GM12878 (cell line): ENCODE measurements around the gene FOS. TPM values are rescaled to one million over a fixed set of nuclear protein-coding genes. Genes with fewer than 3 reads are reported as not detected.

ENCODE experiments used
- BMI1 ChIP-seq: fragments of 450-650 bp; IDR thresholded peaks from 2 replicates; pipeline ENCODE4 v1.6.1; 2016; ENCODE audit warnings: mild to moderate bottlenecking, moderate library complexity, borderline replicate concordance
- CBX3 ChIP-seq: fragments of 200-600 bp; sonication (generic); IDR thresholded peaks from 2 replicates; pipeline ENCODE4 v1.6.1; 2016; ENCODE audit warnings: low read depth, borderline replicate concordance
- CHD1 ChIP-seq: IDR thresholded peaks from 2 replicates; pipeline ENCODE4 v1.6.1; 2012; ENCODE audit warnings: low read depth, low read length, improper control_type of control experiment
- CUX1 ChIP-seq: IDR thresholded peaks from 2 replicates; pipeline ENCODE4 v1.6.1; 2012; ENCODE audit warnings: improper control_type of control experiment, low read depth, low read length; ENCODE audit not compliant: insufficient replicate concordance
- FOS ChIP-seq: IDR thresholded peaks from 3 replicates; pipeline ENCODE4 v1.6.1; 2011; ENCODE audit warnings: borderline replicate concordance; ENCODE audit not compliant: insufficient read length; ENCODE audit errors: extremely low read depth
- HDAC6 ChIP-seq: fragments of 200-600 bp; sonication (generic); IDR thresholded peaks from one replicate; pipeline ENCODE4 v1.8.0; 2017; ENCODE audit warnings: antibody characterized with exemption; ENCODE audit not compliant: unreplicated experiment
- IKZF2 ChIP-seq, 2 experiments: fragments of 450-650 bp; IDR thresholded peaks; 2 replicates each; pipeline ENCODE4 v1.6.1; 2017; ENCODE audit warnings: mild to moderate bottlenecking in 2 of 2, moderate library complexity in 2 of 2
- IRF4 ChIP-seq: IDR thresholded peaks from 2 replicates; pipeline ENCODE4 v1.6.1; 2011; ENCODE audit warnings: low read depth, low read length
- KAT2A ChIP-seq: conservative IDR thresholded peaks from 2 replicates; pipeline ENCODE4 v1.6.1; 2011; ENCODE audit warnings: low read depth, low read length; ENCODE audit not compliant: control insufficient read depth
- KDM1A ChIP-seq: fragments of 200-600 bp; sonication (generic); IDR thresholded peaks from 2 replicates; pipeline ENCODE4 v1.6.1; 2016; ENCODE audit warnings: borderline replicate concordance
- KLF5 ChIP-seq: fragments of 450-650 bp; IDR thresholded peaks from 2 replicates; pipeline ENCODE4 v1.6.1; 2014; ENCODE audit warnings: mild to moderate bottlenecking; ENCODE audit not compliant: partially characterized antibody
- MEF2B ChIP-seq: fragments of 450-650 bp; IDR thresholded peaks from 2 replicates; pipeline ENCODE4 v1.6.1; 2018; ENCODE audit warnings: mild to moderate bottlenecking, moderate library complexity; ENCODE audit not compliant: partially characterized antibody, poor library complexity, severe bottlenecking
- NBN ChIP-seq: fragments of 450-650 bp; IDR thresholded peaks from 2 replicates; pipeline ENCODE4 v1.6.1; 2016
- NRF1 ChIP-seq: conservative IDR thresholded peaks from 2 replicates; pipeline ENCODE4 v1.6.1; 2011; ENCODE audit warnings: mild to moderate bottlenecking, low read depth, low read length, improper control_type of control experiment
- PKNOX1 ChIP-seq: fragments of 450-650 bp; IDR thresholded peaks from 2 replicates; pipeline ENCODE4 v1.6.1; 2016; ENCODE audit warnings: mild to moderate bottlenecking
- SPI1 ChIP-seq: IDR thresholded peaks from 2 replicates; pipeline ENCODE4 v1.6.1; 2011; ENCODE audit warnings: low read depth, mild to moderate bottlenecking, low read length, moderate library complexity, borderline replicate concordance; ENCODE audit not compliant: insufficient read depth
- ZBED1 ChIP-seq: IDR thresholded peaks from 2 replicates; pipeline ENCODE4 v1.6.1; 2016; ENCODE audit warnings: borderline replicate concordance
- ZNF24 ChIP-seq: fragments of 450-650 bp; IDR thresholded peaks from 2 replicates; pipeline ENCODE4 v1.6.1; 2017; ENCODE audit warnings: antibody characterized with exemption, mild to moderate bottlenecking
- polyA plus RNA-seq, 11 experiments: library from polyadenylated mRNA; depleted of rRNA in 4 of 11; unstranded in 6 of 11; stranded (reverse) in 5 of 11; fragments of >200 nt; fragmentation: Nextera tagmentation in 4 of 11; fragmentation: Illumina TruSeq in 1 of 11; extraction: Ambion mirVana in 4 of 11; extraction: Trizol in 1 of 11; gene quantifications; 1 replicate in 1 of 11; 2 replicates in 10 of 11; pipeline versions ENCODE4 v1.2.1 to v1.2.3, GENCODE V29; 2011 to 2016; ENCODE audit warnings: inconsistent platforms in 2 of 11, missing spikeins in 2 of 11, low read depth in 1 of 11
- total RNA-seq, 4 experiments: library from RNA; depleted of rRNA in 3 of 4; stranded (reverse); fragments of >200 nt in 3 of 4; fragmentation: Illumina TruSeq in 1 of 4; extraction: Trizol in 1 of 4; gene quantifications; 2 replicates each; pipeline versions ENCODE4 v1.2.1 to v1.2.3, GENCODE V29; 2013 to 2021
- TF ChIP-seq, protein P1 (sequence below): IDR thresholded peaks from 2 replicates; pipeline ENCODE4 v1.6.1; 2011; ENCODE audit warnings: borderline replicate concordance, low read depth, mild to moderate bottlenecking, moderate library complexity, low read length; ENCODE audit not compliant: insufficient read depth, poor library complexity, severe bottlenecking
- TF ChIP-seq, protein P2 (sequence below): fragments of 150-350 bp; IDR thresholded peaks from 2 replicates; pipeline ENCODE4 v1.6.1; 2016; ENCODE audit warnings: low read depth, low read length

FOS gene
- total and polyA plus RNA-seq, 10 of the 15 experiments (the other 5 are each of a cell fraction or from before 2014, with no cell fraction given), result 0.02 to 0.95 (median 0.38) TPM

DNA sequence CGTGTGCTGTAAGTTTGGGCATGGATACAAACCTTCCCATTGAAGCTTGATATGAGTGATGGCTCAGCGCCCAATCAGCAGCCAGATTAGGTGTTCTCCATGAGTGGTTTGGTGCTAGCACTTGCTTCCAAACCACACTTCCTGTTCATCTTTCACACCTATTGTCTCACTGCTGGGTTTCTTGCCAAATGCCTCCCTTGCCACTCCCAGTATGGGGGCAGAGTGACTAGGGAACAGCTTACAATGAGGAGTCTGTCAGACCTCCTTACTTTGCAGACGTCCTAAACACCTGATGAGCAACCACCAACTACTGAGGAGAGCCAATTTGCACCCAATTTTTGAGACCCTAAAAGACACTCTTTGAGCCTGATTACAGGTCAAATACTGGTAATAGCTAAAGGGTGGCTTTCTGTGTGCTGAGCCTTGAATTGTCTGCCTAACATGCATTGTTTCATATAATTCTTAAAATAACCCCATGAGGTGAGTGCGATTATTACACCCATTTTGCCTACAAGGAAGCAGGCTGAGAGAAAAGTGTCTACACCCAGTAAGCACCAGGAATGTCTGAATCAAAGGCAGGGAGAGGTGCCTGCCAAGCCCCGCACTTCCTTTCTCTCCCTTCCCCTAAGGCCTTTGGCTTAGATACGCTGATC, 48.4 kb upstream of the FOS start (continued):
- TF ChIP-seq, protein P1, sequence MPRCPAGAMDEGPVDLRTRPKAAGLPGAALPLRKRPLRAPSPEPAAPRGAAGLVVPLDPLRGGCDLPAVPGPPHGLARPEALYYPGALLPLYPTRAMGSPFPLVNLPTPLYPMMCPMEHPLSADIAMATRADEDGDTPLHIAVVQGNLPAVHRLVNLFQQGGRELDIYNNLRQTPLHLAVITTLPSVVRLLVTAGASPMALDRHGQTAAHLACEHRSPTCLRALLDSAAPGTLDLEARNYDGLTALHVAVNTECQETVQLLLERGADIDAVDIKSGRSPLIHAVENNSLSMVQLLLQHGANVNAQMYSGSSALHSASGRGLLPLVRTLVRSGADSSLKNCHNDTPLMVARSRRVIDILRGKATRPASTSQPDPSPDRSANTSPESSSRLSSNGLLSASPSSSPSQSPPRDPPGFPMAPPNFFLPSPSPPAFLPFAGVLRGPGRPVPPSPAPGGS, result no peak
- TF ChIP-seq CUX1 (no peak), NRF1 (no peak), ZNF24 (no peak), KDM1A (no peak), ZBED1 (no peak), CHD1 (no peak), SPI1 (peak; percentile 48; the same call in 1 of the 2 replicates), CBX3 (no peak), KAT2A (no peak), KLF5 (no peak), IRF4 (0 out of 2 replicates have a peak, but pooled peaks have one; percentile 22), IKZF2 (IDR thresholded peaks at IDR 0.05) (peak; percentile 86 to 88; a peak in 3 of 4 replicates), HDAC6 (no peak), FOS (no peak), BMI1 (no peak), MEF2B (no peak), PKNOX1 (peak; percentile 97), NBN (no peak)
- TF ChIP-seq, protein P2, sequence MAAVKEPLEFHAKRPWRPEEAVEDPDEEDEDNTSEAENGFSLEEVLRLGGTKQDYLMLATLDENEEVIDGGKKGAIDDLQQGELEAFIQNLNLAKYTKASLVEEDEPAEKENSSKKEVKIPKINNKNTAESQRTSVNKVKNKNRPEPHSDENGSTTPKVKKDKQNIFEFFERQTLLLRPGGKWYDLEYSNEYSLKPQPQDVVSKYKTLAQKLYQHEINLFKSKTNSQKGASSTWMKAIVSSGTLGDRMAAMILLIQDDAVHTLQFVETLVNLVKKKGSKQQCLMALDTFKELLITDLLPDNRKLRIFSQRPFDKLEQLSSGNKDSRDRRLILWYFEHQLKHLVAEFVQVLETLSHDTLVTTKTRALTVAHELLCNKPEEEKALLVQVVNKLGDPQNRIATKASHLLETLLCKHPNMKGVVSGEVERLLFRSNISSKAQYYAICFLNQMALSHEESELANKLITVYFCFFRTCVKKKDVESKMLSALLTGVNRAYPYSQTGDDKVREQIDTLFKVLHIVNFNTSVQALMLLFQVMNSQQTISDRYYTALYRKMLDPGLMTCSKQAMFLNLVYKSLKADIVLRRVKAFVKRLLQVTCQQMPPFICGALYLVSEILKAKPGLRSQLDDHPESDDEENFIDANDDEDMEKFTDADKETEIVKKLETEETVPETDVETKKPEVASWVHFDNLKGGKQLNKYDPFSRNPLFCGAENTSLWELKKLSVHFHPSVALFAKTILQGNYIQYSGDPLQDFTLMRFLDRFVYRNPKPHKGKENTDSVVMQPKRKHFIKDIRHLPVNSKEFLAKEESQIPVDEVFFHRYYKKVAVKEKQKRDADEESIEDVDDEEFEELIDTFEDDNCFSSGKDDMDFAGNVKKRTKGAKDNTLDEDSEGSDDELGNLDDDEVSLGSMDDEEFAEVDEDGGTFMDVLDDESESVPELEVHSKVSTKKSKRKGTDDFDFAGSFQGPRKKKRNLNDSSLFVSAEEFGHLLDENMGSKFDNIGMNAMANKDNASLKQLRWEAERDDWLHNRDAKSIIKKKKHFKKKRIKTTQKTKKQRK, result no peak
